Sigmoid colon (tissue), 7 donors: ENCODE measurements around the gene LMBR1. TPM values are rescaled to one million over a fixed set of nuclear protein-coding genes. Genes with fewer than 3 reads are reported as not detected.

ENCODE experiments used
- DNase-seq: peaks from one replicate; pipeline ENCODE4 v3.0.0-alpha.2; 2019
- H3K27ac ChIP-seq, 4 donors: fragments of 200-600 bp; sonication (generic); one replicate each; pipeline ENCODE4 v1.5.1; 2016 to 2019; ENCODE audit warnings: mild to moderate bottlenecking in 1 of 4
- H3K27me3 ChIP-seq, 3 donors: fragments of 200-600 bp; sonication (generic); one replicate each; pipeline ENCODE4 v1.5.1; 2019; ENCODE audit warnings: mild to moderate bottlenecking in 1 of 3
- H3K36me3 ChIP-seq, 4 donors: fragments of 200-600 bp; sonication (generic); one replicate each; pipeline ENCODE4 v1.5.1; 2016 to 2019
- H3K4me1 ChIP-seq, 4 donors: fragments of 200-600 bp; sonication (generic); one replicate each; pipeline ENCODE4 v1.5.1; 2017 to 2019
- H3K4me3 ChIP-seq, 4 donors: fragments of 200-600 bp; sonication (generic); one replicate each; pipeline ENCODE4 v1.5.1; 2017 to 2019; ENCODE audit warnings: mild to moderate bottlenecking in 2 of 4, moderate library complexity in 1 of 4
- H3K9me3 ChIP-seq, 4 donors: fragments of 200-600 bp in 3 of 4; sonication (generic) in 3 of 4; one replicate each; pipeline versions ENCODE4 v1.5.1 to v1.6.1; 2013 to 2019
- EP300 ChIP-seq, 4 donors: sonication (generic); formaldehyde crosslinking; IDR thresholded peaks; one replicate each; pipeline ENCODE4 v1.6.1; 2017; ENCODE audit warnings: antibody characterized with exemption in 4 of 4
- POLR2A ChIP-seq, 2 donors: fragments of 450-650 bp; IDR thresholded peaks; one replicate each; pipeline ENCODE4 v1.6.1; 2016; ENCODE audit warnings: antibody characterized with exemption in 2 of 2, mild to moderate bottlenecking in 2 of 2, moderate library complexity in 2 of 2
- POLR2AphosphoS5 ChIP-seq, 4 donors: sonication (generic); formaldehyde crosslinking; IDR thresholded peaks; one replicate each; pipeline ENCODE4 v1.6.1; 2017; ENCODE audit warnings: antibody characterized with exemption in 4 of 4
- WGBS, 2 donors: extraction: QIAGEN DNeasy Blood & Tissue Kit; methylation state at CpG; one replicate each; pipeline ENCODE4 v1.1.7; 2013; 5-methylcytosine and 5-hydroxymethylcytosine counted together
- intact Hi-C: fragments of 100-400 bp; cut with DNase I; formaldehyde crosslinking; loops from one replicate; pipeline ENCODE4 v1.15.1; 2023
- polyA plus RNA-seq, 3 donors: library from polyadenylated mRNA; stranded (reverse); fragments of 200-250 nt; gene quantifications; one replicate each; pipeline ENCODE4 v1.2.3, GENCODE V29; 2013
- total RNA-seq, 4 donors: library from RNA; depleted of rRNA; stranded (reverse); fragments of >200 nt; gene quantifications; one replicate each; pipeline ENCODE4 v1.1.0, GENCODE V29; 2016
- TF ChIP-seq, protein P1 (sequence below), 4 experiments: fragments of 450-650 bp in 3 of 4; fragments of 200-600 bp in 1 of 4; IDR thresholded peaks; one replicate each; pipeline ENCODE4 v1.5.1; 2016 to 2019; ENCODE audit warnings: antibody characterized with exemption in 4 of 4, mild to moderate bottlenecking in 3 of 4, moderate library complexity in 2 of 4
- donor health status: healthy with polysubstance abuse.
- donor health status: Bipolar disorder and iron deficiency.
- donor health status: healthy.

The LMBR1 gene
- total and polyA plus RNA-seq, 7 donors = 2.5 to 60.9 (median 43.9) TPM

DNA sequence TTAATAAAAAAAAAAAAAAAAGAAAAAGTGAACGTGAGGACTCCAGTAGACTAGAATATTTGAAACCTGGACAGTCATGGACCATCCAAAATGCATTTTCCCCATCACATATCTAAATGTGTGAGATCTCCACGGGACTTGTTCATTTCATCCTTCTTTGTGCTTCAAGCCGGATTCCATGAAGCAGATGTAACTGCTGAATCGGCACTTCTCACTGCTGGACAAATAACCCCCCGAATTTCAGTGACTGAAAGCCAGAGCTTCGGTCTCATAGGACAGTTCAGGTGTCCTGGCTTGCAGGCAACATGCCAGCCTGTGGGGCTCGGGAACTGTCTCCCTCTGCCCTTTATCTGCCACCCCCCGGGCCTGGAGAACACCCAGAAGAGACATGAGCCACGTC, 219.1 kb downstream of the LMBR1 start:
- 94 to 95% methylated on average over 9 of the region's 9 CpGs for WGBS, 2 donors
- DNase-seq = no peak
- TF ChIP-seq EP300 (IDR thresholded peaks at IDR 0.05) (no peak), POLR2AphosphoS5 (IDR thresholded peaks at IDR 0.05) (no peak), POLR2A (IDR thresholded peaks at IDR 0.05) (no peak)
- TF ChIP-seq, protein P1, sequence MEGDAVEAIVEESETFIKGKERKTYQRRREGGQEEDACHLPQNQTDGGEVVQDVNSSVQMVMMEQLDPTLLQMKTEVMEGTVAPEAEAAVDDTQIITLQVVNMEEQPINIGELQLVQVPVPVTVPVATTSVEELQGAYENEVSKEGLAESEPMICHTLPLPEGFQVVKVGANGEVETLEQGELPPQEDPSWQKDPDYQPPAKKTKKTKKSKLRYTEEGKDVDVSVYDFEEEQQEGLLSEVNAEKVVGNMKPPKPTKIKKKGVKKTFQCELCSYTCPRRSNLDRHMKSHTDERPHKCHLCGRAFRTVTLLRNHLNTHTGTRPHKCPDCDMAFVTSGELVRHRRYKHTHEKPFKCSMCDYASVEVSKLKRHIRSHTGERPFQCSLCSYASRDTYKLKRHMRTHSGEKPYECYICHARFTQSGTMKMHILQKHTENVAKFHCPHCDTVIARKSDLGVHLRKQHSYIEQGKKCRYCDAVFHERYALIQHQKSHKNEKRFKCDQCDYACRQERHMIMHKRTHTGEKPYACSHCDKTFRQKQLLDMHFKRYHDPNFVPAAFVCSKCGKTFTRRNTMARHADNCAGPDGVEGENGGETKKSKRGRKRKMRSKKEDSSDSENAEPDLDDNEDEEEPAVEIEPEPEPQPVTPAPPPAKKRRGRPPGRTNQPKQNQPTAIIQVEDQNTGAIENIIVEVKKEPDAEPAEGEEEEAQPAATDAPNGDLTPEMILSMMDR (IDR thresholded peaks at IDR 0.05) = no peak
- Histone ChIP-seq H3K27ac (no peak overlapping the region), H3K4me1 (no peaks in the 10 kb centered on the region), H3K36me3 (peaks cover 3 to 39% (median 12%) of the 10 kb centered on the region in 4 donors), H3K4me3 (no peak overlapping the region), H3K27me3 (no peaks in the 10 kb centered on the region), H3K9me3 (no peaks in the 10 kb centered on the region)
- intact Hi-C loops = loop anchor here (10.0 kb wide), 1 partner anchor 61 kb away; no protein-coding TSS in a partner anchor

DNA sequence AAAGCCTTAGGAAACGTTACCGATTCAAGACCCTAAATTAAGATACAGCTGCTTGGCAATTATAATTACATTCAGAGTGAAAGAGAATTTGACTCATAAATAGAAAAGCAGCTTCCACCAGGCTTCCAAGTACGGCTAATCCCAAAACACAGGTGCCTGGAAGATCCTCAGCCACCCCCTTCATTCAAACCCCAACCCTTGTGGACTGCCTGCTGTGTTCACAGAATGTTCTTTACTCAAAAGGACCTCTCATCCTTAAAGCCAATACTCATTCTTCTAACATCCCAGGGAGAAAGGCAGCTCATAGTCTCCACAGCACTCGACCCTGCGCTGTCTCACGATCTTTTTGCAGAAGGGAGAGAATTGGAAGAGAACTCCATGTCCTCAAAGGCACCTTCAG, 219.5 kb downstream of the LMBR1 start:
- Histone ChIP-seq H3K4me1 (no peaks in the 10 kb centered on the region), H3K9me3 (no peaks in the 10 kb centered on the region), H3K27ac (no peak overlapping the region), H3K36me3 (peaks cover under 1 to 34% (median 12%) of the 10 kb centered on the region in 4 donors), H3K4me3 (no peak overlapping the region), H3K27me3 (no peaks in the 10 kb centered on the region)
- 94 to 97% methylated on average over 6 of the region's 6 CpGs for WGBS, 2 donors
- DNase-seq = no peak
- TF ChIP-seq POLR2AphosphoS5 (IDR thresholded peaks at IDR 0.05) (no peak), POLR2A (IDR thresholded peaks at IDR 0.05) (no peak), EP300 (IDR thresholded peaks at IDR 0.05) (no peak)
- TF ChIP-seq, protein P1 (IDR thresholded peaks at IDR 0.05) = no peak
- intact Hi-C loops = loop anchor here (10.0 kb wide), 1 partner anchor 61 kb away; no protein-coding TSS in a partner anchor

DNA sequence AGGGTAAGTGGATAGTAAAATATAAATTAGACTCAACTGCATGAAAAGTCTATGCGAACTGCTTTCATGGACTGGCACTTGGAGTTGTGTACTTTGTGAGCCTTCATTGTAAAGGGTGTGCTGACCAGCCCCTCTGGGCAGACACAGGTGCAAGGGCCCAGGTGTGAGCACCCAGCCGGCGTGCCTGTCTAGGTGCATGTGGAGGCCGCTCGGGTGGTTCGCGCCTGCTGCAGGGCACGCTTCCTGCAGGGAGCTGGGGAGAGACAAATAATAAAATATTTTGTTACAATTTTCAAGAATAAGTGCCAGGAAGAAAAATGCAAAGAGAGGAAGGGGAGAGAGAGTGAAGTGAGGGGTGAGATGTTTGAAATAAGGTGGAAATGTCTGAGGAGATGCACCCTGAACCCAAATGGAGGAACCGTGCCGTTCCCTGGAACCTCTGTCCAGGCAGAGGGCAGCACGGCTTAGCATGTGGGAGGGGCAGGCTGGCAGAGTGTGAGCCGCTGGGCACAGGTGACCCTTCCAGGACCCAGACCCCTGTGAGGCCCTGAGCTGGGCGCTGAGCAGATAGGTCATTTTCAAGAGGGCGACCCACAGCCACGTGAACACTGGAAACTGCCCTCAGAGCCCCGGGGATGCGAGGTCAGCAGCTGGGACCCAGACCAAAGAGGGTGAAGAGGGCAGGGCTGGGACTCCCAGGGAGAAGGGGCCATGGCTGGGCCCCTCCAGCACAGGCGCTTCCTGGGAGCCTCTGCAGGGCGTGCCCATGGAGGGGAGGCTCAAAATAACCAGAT, 223.8 kb downstream of the LMBR1 start:
- no peaks in the 10 kb centered on the region for H3K9me3 ChIP-seq
- H3K27ac ChIP-seq = no peak overlapping the region
- H3K27me3 ChIP-seq = no peaks in the 10 kb centered on the region
- no peak for TF ChIP-seq EP300 (IDR thresholded peaks at IDR 0.05)
- no peak for TF ChIP-seq POLR2A (IDR thresholded peaks at IDR 0.05)
- TF ChIP-seq, protein P1 (IDR thresholded peaks at IDR 0.05) = no peak
- no peak for TF ChIP-seq POLR2AphosphoS5 (IDR thresholded peaks at IDR 0.05)
- 96 to 97% methylated on average over 19 of the region's 19 CpGs for WGBS, 2 donors
- no peaks in the 10 kb centered on the region for H3K4me1 ChIP-seq
- intact Hi-C loops = no loop called here
- H3K36me3 ChIP-seq = no peaks in the 10 kb centered on the region
- no peak for DNase-seq
- no peak overlapping the region for H3K4me3 ChIP-seq

DNA sequence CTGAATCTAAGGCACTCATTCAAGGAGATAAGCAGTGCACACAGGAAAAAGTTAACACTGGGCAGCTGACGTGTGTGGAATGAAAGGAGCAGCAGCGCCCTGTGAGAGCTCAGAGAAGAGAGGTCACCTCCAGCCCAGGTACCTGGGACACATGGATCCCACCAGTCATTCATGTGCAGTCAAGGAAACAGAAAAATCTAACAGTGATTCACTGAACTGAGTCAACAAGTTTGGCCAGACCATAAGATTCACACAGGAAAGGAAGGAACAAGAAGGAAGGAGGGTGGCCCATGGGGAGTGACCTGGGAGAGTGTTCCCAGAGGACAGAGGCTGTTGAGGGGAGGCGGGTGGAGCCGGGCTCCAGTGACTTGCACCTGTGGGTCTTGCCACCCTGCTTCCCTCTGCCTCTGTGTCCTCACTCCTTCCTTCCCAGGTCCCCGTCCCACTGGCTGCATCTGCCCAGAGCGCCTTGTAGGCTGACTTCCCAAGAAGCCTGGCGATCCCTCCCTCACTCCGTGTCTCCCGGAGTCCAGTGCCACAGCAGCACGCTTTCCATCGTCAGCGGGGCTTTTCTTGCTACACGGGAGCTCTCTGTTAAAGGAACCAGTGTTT, 224.7 kb downstream of the LMBR1 start:
- Histone ChIP-seq H3K36me3 (no peaks in the 10 kb centered on the region), H3K4me3 (no peak overlapping the region), H3K27me3 (no peaks in the 10 kb centered on the region), H3K9me3 (no peaks in the 10 kb centered on the region), H3K27ac (no peak overlapping the region), H3K4me1 (no peaks in the 10 kb centered on the region)
- no peak for TF ChIP-seq POLR2A (IDR thresholded peaks at IDR 0.05)
- TF ChIP-seq, protein P1 (IDR thresholded peaks at IDR 0.05) = no peak
- TF ChIP-seq EP300 (IDR thresholded peaks at IDR 0.05) = no peak
- TF ChIP-seq POLR2AphosphoS5 (IDR thresholded peaks at IDR 0.05) = no peak
- intact Hi-C loops = no loop called here
- no peak for DNase-seq
- WGBS, 2 donors = 77 to 92% methylated on average over 13 of the region's 13 CpGs
